GM23338 (cell line): Measurements from ENCODE around the gene FBP1. TPM values are rescaled to one million over a fixed set of nuclear protein-coding genes. Genes with fewer than 3 reads are reported as not detected.

ENCODE experiments used
- ATAC-seq: fragments of 200-7000 bp; cut with Tn5 transposase; 3 replicates; pipeline ENCODE4 v1.9.1; 2020
- DNase-seq: peaks from one replicate; pipeline ENCODE4 v3.0.0-alpha.2; 2015; ENCODE audit warnings: low spot score
- H2AFZ ChIP-seq: fragments of 200-600 bp; sonication (generic); 2 replicates; pipeline ENCODE4 v1.8.0; 2016; ENCODE audit warnings: antibody characterized with exemption, mild to moderate bottlenecking, moderate library complexity
- H3F3A ChIP-seq: fragments of 200-600 bp; sonication (generic); replicated peaks from 2 replicates; pipeline ENCODE4 v1.8.0; 2017; ENCODE audit warnings: antibody characterized with exemption, mixed run types, low read depth
- H3K27ac ChIP-seq: fragments of 200-600 bp; sonication (generic); 2 replicates; pipeline ENCODE4 v1.6.1; 2016; ENCODE audit warnings: low read depth
- H3K27me3 ChIP-seq: fragments of 200-600 bp; sonication (generic); 2 replicates; pipeline ENCODE4 v1.8.0; 2016; ENCODE audit warnings: mild to moderate bottlenecking, mixed run types, moderate library complexity; ENCODE audit not compliant: insufficient read depth
- H3K36me3 ChIP-seq: fragments of 200-600 bp; sonication (generic); 2 replicates; pipeline ENCODE4 v1.8.0; 2016; ENCODE audit warnings: mild to moderate bottlenecking; ENCODE audit not compliant: insufficient read depth
- H3K4me1 ChIP-seq: fragments of 200-600 bp; sonication (generic); 2 replicates; pipeline ENCODE4 v1.8.0; 2016; ENCODE audit warnings: mild to moderate bottlenecking, moderate library complexity; ENCODE audit not compliant: insufficient read depth
- H3K4me2 ChIP-seq: fragments of 200-600 bp; sonication (generic); 2 replicates; pipeline ENCODE4 v1.7.1; 2017; ENCODE audit warnings: mixed run types
- H3K4me3 ChIP-seq: fragments of 200-600 bp; sonication (generic); 2 replicates; pipeline ENCODE4 v1.6.1; 2016; ENCODE audit warnings: mixed run types
- H3K79me2 ChIP-seq: fragments of 200-600 bp; sonication (generic); replicated peaks from 2 replicates; pipeline ENCODE4 v1.8.0; 2017; ENCODE audit warnings: mild to moderate bottlenecking; ENCODE audit not compliant: insufficient read depth
- H3K9me2 ChIP-seq: fragments of 200-600 bp; sonication (generic); 2 replicates; pipeline ENCODE4 v1.8.0; 2017; ENCODE audit not compliant: insufficient read depth
- H4K20me1 ChIP-seq: fragments of 200-600 bp; sonication (generic); replicated peaks from 2 replicates; pipeline ENCODE4 v1.8.0; 2017; ENCODE audit warnings: mild to moderate bottlenecking; ENCODE audit not compliant: insufficient read depth
- H3K27ac Mint-ChIP-seq: 2 replicates; pipeline ENCODE4 v1.8.0; 2020; ENCODE audit warnings: inconsistent platforms, mild to moderate bottlenecking, moderate library complexity, mixed read lengths
- H3K27me3 Mint-ChIP-seq: 3 replicates; pipeline ENCODE4 v1.8.0; 2022; ENCODE audit warnings: low read depth, mild to moderate bottlenecking, moderate library complexity, mixed read lengths, inconsistent platforms; ENCODE audit not compliant: insufficient read depth, poor library complexity
- H3K36me3 Mint-ChIP-seq: 3 replicates; pipeline ENCODE4 v1.8.0; 2021; ENCODE audit warnings: low read depth, mild to moderate bottlenecking, inconsistent platforms, moderate library complexity, mixed read lengths
- H3K4me1 Mint-ChIP-seq: 3 replicates; pipeline ENCODE4 v1.8.0; 2020; ENCODE audit warnings: mild to moderate bottlenecking, inconsistent platforms, mixed read lengths
- H3K4me3 Mint-ChIP-seq: 3 replicates; pipeline ENCODE4 v1.8.0; 2021; ENCODE audit warnings: moderate library complexity, mild to moderate bottlenecking, inconsistent platforms, mixed read lengths
- H3K9me3 Mint-ChIP-seq: 3 replicates; pipeline ENCODE4 v1.8.0; 2020; ENCODE audit warnings: moderate library complexity, mild to moderate bottlenecking, inconsistent platforms, mixed read lengths
- CREB1 ChIP-seq: fragments of 250-450 bp; sonication (Bioruptor Pico); IDR thresholded peaks from 2 replicates; pipeline ENCODE4 v1.5.0; 2020; ENCODE audit warnings: low read depth, mild to moderate bottlenecking, moderate library complexity
- NANOG ChIP-seq: IDR thresholded peaks from 2 replicates; pipeline ENCODE4 v1.6.1; 2016; ENCODE audit warnings: antibody characterized with exemption, borderline replicate concordance
- POLR2AphosphoS5 ChIP-seq: IDR thresholded peaks from 2 replicates; pipeline ENCODE4 v1.6.1; 2016; ENCODE audit warnings: antibody characterized with exemption, low read depth
- ZNF114 ChIP-seq: fragments of 250-450 bp; sonication (Bioruptor Pico); IDR thresholded peaks from 2 replicates; pipeline ENCODE4 v1.5.0; 2020; ENCODE audit warnings: mild to moderate bottlenecking, moderate library complexity
- ZNF331 ChIP-seq: fragments of 250-450 bp; sonication (Bioruptor Pico); IDR thresholded peaks from 2 replicates; pipeline ENCODE4 v1.5.0; 2020; ENCODE audit warnings: low read depth, mild to moderate bottlenecking, moderate library complexity
- polyA plus RNA-seq: library from polyadenylated mRNA; unstranded; fragments of >200 nt; fragmentation: Nextera tagmentation; extraction: Ambion mirVana; gene quantifications from 2 replicates; pipeline ENCODE4 v1.2.1, GENCODE V29; 2016
- total RNA-seq: library from RNA; depleted of rRNA; stranded (reverse); fragments of >200 nt; shearing (Covaris generic); gene quantifications from 2 replicates; pipeline ENCODE4 v1.2.3, GENCODE V29; 2014
- TF ChIP-seq, protein P1 (sequence below): fragments of 250-450 bp; sonication (Bioruptor Pico); IDR thresholded peaks from 2 replicates; pipeline ENCODE4 v1.5.0; 2020; ENCODE audit warnings: mild to moderate bottlenecking, moderate library complexity
- TF ChIP-seq, protein P2 (sequence below): IDR thresholded peaks from one replicate; pipeline ENCODE4 v1.6.1; 2018; ENCODE audit warnings: antibody characterized with exemption; ENCODE audit not compliant: unreplicated experiment

Gene FBP1
- total and polyA plus RNA-seq, 2 experiments from 2014 or later: 3.0 to 3.3 TPM

DNA sequence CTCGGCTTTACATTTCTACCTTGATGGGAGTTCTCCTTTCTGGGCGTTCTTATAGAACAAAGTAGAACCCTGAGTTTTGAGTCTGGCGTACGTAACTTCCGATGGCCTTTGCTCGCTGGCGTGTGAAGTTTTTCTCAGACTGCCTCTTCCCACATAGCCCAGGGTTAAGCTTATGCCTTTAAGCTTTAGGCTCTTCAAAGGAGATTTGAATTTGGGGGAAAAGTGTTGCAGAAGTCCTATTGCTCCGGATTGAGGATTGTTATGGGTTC lies 32.0 kb downstream of the FBP1 start (continued):
- TF ChIP-seq, protein P1, sequence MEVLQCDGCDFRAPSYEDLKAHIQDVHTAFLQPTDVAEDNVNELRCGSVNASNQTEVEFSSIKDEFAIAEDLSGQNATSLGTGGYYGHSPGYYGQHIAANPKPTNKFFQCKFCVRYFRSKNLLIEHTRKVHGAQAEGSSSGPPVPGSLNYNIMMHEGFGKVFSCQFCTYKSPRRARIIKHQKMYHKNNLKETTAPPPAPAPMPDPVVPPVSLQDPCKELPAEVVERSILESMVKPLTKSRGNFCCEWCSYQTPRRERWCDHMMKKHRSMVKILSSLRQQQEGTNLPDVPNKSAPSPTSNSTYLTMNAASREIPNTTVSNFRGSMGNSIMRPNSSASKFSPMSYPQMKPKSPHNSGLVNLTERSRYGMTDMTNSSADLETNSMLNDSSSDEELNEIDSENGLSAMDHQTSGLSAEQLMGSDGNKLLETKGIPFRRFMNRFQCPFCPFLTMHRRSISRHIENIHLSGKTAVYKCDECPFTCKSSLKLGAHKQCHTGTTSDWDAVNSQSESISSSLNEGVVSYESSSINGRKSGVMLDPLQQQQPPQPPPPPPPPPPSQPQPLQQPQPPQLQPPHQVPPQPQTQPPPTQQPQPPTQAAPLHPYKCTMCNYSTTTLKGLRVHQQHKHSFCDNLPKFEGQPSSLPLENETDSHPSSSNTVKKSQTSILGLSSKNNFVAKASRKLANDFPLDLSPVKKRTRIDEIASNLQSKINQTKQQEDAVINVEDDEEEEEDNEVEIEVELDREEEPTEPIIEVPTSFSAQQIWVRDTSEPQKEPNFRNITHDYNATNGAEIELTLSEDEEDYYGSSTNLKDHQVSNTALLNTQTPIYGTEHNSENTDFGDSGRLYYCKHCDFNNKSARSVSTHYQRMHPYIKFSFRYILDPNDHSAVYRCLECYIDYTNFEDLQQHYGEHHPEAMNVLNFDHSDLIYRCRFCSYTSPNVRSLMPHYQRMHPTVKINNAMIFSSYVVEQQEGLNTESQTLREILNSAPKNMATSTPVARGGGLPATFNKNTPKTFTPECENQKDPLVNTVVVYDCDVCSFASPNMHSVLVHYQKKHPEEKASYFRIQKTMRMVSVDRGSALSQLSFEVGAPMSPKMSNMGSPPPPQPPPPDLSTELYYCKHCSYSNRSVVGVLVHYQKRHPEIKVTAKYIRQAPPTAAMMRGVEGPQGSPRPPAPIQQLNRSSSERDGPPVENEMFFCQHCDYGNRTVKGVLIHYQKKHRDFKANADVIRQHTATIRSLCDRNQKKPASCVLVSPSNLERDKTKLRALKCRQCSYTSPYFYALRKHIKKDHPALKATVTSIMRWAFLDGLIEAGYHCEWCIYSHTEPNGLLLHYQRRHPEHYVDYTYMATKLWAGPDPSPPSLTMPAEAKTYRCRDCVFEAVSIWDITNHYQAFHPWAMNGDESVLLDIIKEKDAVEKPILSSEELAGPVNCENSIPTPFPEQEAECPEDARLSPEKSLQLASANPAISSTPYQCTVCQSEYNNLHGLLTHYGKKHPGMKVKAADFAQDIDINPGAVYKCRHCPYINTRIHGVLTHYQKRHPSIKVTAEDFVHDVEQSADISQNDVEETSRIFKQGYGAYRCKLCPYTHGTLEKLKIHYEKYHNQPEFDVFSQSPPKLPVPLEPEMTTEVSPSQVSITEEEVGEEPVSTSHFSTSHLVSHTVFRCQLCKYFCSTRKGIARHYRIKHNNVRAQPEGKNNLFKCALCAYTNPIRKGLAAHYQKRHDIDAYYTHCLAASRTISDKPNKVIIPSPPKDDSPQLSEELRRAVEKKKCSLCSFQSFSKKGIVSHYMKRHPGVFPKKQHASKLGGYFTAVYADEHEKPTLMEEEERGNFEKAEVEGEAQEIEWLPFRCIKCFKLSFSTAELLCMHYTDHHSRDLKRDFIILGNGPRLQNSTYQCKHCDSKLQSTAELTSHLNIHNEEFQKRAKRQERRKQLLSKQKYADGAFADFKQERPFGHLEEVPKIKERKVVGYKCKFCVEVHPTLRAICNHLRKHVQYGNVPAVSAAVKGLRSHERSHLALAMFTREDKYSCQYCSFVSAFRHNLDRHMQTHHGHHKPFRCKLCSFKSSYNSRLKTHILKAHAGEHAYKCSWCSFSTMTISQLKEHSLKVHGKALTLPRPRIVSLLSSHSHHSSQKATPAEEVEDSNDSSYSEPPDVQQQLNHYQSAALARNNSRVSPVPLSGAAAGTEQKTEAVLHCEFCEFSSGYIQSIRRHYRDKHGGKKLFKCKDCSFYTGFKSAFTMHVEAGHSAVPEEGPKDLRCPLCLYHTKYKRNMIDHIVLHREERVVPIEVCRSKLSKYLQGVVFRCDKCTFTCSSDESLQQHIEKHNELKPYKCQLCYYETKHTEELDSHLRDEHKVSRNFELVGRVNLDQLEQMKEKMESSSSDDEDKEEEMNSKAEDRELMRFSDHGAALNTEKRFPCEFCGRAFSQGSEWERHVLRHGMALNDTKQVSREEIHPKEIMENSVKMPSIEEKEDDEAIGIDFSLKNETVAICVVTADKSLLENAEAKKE (CRISPR knock-in tag): no peak

DNA sequence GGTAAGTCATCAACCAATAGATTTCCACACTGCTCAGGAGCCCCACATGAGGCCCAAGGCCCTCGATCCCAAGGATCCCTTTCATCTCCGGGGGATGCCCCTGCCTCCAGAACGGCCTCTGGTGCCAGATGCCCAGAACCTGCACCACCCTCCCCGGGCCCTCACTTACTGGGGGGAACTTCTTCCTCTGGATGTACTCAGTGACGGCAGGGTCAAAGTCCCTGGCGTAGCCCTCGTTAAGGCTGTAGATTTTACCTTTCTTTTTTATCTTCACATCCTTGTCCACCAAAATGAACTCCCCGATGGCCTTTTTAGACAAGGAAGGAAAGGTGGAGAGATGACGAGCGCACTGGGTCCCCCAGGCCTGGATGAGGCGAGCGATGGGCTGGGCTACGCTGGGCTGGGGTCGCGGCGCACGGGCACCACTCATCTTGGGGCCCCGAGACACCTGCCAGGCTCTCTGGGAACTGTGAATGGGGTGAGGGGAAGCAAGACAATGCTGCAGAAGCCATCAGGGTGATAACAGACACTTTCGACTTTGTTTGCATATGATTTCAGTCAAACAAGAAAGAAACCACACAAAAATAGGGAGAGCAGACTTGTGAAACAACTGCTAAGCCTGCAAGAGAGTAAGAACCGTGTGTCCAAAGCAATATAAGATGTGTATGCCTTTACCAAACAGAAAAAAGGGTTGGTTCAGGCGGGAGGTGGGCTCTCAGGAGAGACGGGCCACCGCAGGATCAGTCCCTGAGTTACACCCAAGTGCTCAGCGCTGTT lies 32.5 kb downstream of the FBP1 start:
- H3K4me2 ChIP-seq: no peak overlapping the region
- Mint-ChIP-seq H3K27me3 (peaks cover 11% of the 10 kb centered on the region), H3K27ac (no peak overlapping the region), H3K36me3 (no peaks in the 10 kb centered on the region), H3K9me3 (no peaks in the 10 kb centered on the region), H3K4me3 (no peak overlapping the region), H3K4me1 (peaks cover 31% of the 10 kb centered on the region)
- no peak for DNase-seq
- peaks cover 10% of the 10 kb centered on the region; the same call in 1 of the 2 replicates for H3K4me1 ChIP-seq
- H4K20me1 ChIP-seq: no peaks in the 10 kb centered on the region
- no peaks in the 10 kb centered on the region for H3K9me2 ChIP-seq
- H3K4me3 ChIP-seq: no peak overlapping the region
- no peaks in the 10 kb centered on the region for H3K27me3 ChIP-seq
- H3K79me2 ChIP-seq: no peaks in the 10 kb centered on the region
- 0 out of 2 replicates have a peak, but pooled peaks cover 3% of the 10 kb centered on the region for H3F3A ChIP-seq
- peak overlapping the region; percentile 94 for H2AFZ ChIP-seq
- ATAC-seq: no peak
- no peaks in the 10 kb centered on the region for H3K36me3 ChIP-seq
- TF ChIP-seq ZNF114 (CRISPR knock-in tag) (no peak), NANOG (no peak), ZNF331 (CRISPR knock-in tag) (no peak), CREB1 (CRISPR knock-in tag) (no peak), POLR2AphosphoS5 (no peak)
- TF ChIP-seq, protein P2, sequence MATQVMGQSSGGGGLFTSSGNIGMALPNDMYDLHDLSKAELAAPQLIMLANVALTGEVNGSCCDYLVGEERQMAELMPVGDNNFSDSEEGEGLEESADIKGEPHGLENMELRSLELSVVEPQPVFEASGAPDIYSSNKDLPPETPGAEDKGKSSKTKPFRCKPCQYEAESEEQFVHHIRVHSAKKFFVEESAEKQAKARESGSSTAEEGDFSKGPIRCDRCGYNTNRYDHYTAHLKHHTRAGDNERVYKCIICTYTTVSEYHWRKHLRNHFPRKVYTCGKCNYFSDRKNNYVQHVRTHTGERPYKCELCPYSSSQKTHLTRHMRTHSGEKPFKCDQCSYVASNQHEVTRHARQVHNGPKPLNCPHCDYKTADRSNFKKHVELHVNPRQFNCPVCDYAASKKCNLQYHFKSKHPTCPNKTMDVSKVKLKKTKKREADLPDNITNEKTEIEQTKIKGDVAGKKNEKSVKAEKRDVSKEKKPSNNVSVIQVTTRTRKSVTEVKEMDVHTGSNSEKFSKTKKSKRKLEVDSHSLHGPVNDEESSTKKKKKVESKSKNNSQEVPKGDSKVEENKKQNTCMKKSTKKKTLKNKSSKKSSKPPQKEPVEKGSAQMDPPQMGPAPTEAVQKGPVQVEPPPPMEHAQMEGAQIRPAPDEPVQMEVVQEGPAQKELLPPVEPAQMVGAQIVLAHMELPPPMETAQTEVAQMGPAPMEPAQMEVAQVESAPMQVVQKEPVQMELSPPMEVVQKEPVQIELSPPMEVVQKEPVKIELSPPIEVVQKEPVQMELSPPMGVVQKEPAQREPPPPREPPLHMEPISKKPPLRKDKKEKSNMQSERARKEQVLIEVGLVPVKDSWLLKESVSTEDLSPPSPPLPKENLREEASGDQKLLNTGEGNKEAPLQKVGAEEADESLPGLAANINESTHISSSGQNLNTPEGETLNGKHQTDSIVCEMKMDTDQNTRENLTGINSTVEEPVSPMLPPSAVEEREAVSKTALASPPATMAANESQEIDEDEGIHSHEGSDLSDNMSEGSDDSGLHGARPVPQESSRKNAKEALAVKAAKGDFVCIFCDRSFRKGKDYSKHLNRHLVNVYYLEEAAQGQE: no peak
- H3K27ac ChIP-seq: no peak overlapping the region
